Measurements from ENCODE around the gene PLPP3.
"Not testable (repeated sequence)": the region's sequence is repeated elsewhere in the genome, so short reads cannot be mapped to it uniquely, and the experiment has no call there.

The PLPP3 gene

GRCh38 chr1:56578963-56579875 is at the start of gene PLPP3:
Gene PLPP3 (minus strand): TSS chr1:56579563. CDS start chr1:56579016, 547 bp downstream.
- no peak for DNase-seq (ENCODE audit: low read depth)

DNA sequence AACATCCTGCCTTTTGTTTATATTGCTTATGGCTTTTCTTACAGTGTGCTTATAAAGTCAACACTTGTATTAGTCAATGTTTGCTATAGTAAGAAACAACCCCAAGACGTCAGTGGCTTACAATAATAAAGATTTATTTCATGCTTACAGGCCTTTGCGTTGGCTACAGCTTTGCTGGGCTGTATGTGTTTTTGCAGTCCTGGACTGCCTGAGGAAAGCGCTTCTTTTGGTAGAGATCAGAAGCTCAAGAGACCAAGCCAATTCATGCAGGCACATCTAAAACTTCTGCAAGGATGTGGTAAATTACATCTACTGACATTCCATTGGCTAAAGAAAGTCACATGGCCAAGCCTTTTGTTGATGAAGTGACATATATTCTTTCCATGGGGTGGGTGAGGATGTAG is 48.3 kb upstream of the PLPP3 start:
- no peak for DNase-seq (ENCODE audit: low read depth)

GRCh38 chr1:56627019-56627635 is 47.8 kb upstream of the PLPP3 start:
- no peak for DNase-seq (ENCODE audit: low read depth)

DNA sequence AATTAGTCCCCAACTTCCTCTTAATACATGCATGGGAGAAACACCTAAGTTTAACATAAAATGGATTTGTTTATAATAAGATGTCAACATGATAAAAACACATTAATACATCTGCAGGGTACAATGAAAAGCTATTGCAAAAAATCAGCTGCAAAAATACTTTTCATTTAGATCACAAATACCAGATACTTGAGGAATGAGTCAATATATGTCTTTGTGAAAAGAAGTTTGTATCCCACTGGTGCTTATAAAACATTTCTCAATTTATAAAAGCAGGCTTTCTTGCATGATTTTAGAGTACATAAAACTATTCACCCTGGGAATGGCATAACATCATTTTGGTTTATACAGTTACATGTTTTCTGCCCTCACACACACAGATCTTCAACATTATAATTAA is 47.2 kb upstream of the PLPP3 start:
- no peak for DNase-seq (ENCODE audit: low read depth)

- no peak for DNase-seq (ENCODE audit: low read depth)
Observed at GRCh38 chr1:56625819-56626440, 46.6 kb upstream of the PLPP3 start.

- no peak for DNase-seq (ENCODE audit: low read depth)
Observed at GRCh38 chr1:56617141-56617540, 37.8 kb upstream of the PLPP3 start.

GRCh38 chr1:56610770-56611169 is 31.4 kb upstream of the PLPP3 start:
- DNase-seq (ENCODE audit: low read depth): not testable (repeated sequence)

DNA sequence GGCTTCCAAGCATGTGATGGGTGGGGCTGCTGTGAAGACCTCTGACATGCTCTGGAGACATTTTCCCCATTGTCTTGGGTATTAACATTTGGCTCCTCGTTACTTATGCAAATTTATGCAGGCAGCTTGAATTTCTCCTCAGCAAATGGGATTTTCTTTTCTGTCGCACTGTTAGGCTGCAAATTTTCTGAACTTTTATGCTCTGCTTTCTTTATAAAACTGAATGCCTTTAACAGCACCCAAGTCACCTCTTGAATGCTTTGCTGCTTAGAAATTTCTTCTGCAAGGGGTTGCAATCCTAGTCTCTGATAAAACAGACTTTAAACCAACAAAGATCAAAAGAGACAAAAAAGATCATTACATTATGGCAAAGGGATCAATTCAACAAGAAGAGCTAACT is 30.7 kb upstream of the PLPP3 start:
- DNase-seq (ENCODE audit: low read depth): not testable (repeated sequence)

- not testable (repeated sequence) for DNase-seq (ENCODE audit: low read depth)
Observed at GRCh38 chr1:56595397-56596191, 16.2 kb upstream of the PLPP3 start.

- no peak for DNase-seq (ENCODE audit: low read depth)
Observed at GRCh38 chr1:56591909-56592308, 12.5 kb upstream of the PLPP3 start.

GRCh38 chr1:56590520-56591011 is 11.2 kb upstream of the PLPP3 start:
- DNase-seq (ENCODE audit: low read depth): no peak

- no peak for DNase-seq (ENCODE audit: low read depth)
Observed at GRCh38 chr1:56589369-56589768, 10.0 kb upstream of the PLPP3 start.

DNA sequence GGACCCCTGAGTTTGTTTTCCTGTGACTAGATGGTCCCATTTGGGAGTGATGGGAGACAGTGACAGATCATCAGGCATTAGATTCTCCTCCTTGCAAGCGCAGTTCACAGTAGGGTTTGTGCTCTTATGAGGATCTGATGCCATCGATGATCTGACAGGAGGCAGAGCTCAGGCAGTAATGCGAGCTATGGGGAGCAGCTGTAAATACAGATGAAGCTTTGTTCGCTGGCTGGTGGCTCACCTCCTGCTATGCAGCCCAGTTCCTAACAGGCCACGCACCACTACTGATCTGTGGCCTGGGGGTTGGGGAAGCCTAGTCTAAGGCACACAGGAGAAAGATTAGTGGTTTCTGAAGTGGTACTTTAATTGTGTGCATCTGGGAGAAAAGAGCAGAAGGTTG is 7.1 kb upstream of the PLPP3 start:
- no peak for DNase-seq (ENCODE audit: low read depth)

GRCh38 chr1:56585985-56586384 is 6.6 kb upstream of the PLPP3 start:
- no peak for DNase-seq (ENCODE audit: low read depth)

DNA sequence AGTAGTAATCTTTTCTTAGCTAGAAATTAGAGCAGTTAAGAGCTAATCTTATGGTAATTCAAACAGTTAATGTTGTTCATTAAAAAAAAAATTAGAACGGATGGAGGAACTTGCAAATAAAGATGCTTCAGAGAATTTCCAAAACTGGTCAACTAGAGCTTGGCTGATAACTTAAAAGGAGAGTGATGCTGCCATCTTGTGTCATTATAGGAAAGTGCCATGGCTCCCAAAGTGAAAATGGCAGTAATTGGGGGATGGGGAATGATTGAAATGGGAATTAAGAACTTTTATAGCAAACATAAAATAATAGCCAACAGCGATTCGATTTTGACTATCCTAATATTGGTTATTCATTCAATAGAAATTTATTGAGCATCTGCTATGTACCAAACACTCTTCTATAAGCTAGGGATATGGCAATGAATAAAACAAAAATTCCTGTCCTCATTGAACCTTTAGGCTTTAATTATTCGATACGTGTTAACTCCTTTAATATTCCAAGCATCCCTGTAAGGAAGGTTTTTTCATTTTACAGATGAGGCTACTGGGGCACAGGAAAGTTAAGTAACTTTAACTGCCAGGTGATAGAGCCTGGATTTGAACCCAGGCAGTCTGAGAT is 5.7 kb upstream of the PLPP3 start:
- DNase-seq (ENCODE audit: low read depth): no peak

DNA sequence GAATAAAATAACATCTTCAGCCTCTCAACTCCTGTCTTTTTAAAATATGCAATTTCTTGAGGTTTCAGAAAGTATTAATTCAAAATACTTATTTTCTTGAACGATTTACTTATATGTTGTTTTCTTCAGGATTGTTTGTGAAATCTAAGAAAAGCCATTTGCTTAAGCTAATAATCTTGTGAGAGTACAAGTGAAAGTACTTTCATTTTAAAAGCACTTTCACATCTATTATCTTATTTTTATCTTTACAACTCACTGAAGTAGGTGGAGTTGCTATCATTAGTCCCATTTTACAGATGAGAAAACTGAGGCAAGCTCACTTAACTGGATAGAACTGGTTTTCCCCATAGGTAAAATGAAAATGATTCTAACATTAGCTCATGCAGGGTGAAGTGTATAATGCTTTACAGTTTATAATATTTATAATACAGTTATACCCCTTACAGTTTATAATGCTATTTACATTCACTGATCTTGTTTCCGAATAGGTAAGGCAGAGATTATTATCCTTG is 4.7 kb upstream of the PLPP3 start:
- no peak for DNase-seq (ENCODE audit: low read depth)

DNA sequence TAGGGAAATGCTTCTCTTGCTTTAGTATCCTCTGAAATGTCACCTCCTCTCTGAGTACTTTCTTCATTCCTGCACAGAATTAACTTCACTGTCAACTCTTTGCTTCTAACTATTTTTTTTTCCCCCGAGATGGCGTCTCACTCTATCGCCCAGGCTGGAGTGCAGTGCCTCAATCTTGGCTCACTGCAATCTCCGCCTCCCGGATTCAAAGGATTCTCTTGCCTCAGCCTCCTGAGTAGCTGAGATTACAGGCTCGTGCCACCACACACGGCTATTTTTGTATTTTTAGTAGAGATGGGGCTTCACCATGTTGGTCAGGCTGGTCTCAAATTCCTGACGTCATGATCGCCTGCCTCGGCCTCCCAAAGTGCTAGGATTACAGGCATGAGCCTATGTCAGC is 1.4 kb upstream of the PLPP3 start:
- DNase-seq (ENCODE audit: low read depth): no peak

GRCh38 chr1:56578138-56578962 is 1.0 kb downstream of the PLPP3 start:
- no peak for DNase-seq (ENCODE audit: low read depth)

DNA sequence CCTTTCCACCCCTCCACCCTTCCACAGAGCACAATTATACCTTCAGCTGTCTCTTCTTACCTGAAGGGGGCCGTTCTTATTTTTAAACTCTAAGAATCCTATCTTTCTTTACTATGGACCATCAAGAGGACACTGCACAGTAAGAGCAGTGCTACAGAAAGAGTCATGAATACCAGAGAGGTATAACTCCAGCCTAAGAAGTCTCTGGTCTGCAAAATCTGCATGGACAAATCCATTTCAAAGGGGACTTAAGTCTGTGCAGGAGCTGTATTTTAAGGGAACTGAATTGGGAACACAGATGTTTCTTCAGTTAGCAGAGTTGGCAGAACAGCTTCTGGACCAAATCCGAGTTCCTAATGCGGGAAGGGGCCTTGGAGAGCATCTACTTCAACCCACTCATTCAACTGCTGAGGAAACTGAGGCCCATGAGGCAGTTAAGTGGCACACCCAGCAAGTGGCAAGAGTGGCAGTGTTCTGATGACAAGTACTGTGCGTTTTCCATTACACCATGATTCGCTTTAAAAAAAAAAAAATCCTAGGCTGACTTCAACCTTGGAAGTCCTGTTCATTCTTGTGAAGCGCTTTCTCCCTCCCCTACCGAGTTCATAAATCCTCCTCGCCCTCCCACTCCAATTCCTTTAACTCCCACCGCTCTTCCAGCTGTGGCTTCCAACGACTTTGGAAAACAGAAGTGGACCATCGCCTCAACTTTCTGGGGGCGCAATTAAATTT is 1.8 kb downstream of the PLPP3 start:
- DNase-seq (ENCODE audit: low read depth): no peak
